ENCODE data around the gene AXIN1.

Gene AXIN1

DNA sequence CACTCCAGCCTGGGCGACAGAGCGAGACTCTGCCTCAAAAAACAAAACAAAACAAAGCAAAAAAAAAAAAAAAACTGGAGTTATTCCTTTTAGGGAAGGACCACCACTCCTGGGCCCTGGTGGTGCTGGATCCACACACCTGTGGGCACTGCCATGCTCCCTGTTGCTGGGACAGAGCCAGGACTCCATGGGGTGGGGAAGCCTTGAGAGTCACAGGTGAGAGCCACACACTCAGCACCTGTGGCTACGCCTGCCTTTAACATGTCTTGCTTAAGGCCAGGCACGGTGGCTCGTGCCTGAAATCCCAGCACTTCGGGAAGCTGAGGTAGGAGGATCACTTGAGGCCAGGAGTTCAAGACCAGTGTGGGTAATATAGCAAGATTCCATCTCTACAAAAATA, 51.3 kb downstream of the AXIN1 start:
- DNase-seq, result no peak

DNA sequence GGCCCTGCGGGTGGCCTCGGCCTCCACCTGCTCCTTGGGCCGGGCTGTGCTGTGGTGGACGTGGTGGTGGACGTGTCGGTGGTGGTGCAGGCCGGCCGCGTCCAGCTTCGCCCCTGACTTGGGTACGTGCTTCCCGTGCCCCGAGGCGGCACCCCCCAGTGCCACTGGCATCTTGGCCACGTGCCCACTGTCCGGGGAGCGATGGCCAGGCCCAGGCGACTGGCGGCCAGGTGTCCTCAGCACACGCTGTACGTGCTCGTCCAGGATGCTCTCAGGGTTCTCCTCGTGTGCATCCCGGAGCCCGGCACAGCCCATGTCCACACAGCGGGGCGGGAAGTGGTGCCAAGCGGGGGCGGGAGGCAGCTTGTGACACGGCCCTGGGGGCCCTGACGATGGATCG, 54.7 kb downstream of the AXIN1 start:
- no peak for DNase-seq

DNA sequence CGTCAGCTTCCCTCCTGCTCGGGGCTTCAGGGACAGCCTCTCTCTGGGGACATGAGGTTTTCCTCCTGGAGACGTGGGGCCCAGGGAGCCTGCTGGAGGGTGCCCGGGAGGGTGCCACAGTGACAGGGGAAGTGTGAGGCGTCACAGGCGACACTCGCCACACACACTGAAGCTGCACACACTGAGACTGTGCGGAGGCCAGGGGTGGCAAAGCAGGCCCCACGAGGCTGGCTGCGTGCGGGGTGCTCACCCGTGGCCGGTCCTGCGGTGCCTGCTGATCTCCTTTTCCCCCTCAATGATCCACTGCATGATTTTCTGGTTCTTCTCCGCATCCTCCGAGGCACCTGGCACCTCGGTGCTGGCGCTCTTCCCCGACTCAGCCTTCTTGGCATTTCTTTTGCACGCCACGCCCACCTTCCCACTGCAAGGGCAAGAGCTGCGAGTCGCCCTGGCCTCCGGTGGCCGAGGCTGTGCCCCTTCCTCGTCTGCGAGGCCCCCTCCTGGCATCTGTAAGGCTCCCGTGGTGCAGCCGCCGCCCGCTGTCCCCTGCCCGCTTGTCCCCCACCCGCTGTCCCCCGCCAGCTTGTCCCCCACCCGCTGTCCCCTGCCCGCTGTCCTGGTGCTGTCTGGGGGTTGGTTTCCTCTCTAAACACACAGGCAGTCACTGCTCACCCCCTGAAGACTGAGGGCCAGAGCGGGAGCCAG, 55.6 kb downstream of the AXIN1 start:
- DNase-seq, result no peak

GRCh38 chr16:296276-296675, 56.2 kb downstream of the AXIN1 start:
- DNase-seq, result no peak

GRCh38 chr16:293043-293775, 59.3 kb downstream of the AXIN1 start:
- no peak for DNase-seq

- no peak for DNase-seq
Measured at GRCh38 chr16:291539-291938, 61.0 kb downstream of the AXIN1 start.

DNA sequence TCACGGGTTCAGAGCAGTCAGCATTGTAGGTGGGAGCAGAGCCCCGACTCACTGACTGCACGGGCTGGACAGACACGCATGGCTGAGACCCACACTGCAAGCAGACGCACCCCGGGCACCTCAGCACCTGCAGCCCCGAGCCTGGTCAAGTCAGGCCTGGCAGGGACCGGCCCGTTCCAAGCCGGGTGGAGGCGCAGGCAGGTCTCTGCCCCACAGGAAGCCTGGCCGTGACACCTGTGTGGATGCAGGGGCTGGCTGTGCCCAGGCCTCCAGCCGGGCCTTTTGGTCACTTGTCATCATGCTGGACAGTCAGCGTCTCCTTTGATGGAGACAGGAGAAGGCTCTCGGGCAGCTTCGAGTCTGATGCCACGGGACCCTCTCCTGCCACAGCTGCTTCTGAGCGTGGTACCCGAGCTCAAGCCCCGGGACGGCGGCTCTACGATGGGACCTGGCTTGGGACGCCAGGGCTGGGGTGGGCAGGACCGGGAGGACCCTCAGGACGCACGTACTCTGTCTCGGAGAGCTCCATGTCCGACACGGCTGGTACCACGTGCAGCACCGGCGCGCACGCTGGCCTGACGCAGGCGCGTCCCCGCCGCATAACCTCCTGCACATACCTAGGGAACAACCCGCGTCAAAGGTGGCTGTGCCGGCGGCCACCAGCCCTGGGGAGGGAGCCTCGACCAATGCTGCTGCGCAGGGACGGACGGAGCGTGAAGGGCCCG, 61.7 kb downstream of the AXIN1 start:
- DNase-seq, result no peak

GRCh38 chr16:290015-290680, 62.4 kb downstream of the AXIN1 start:
- no peak for DNase-seq

- no peak for DNase-seq
Measured at GRCh38 chr16:289395-289997, 63.0 kb downstream of the AXIN1 start.

- no peak for DNase-seq
Measured at GRCh38 chr16:287981-288920, 64.3 kb downstream of the AXIN1 start.

GRCh38 chr16:287298-287811, 65.2 kb downstream of the AXIN1 start:
- peak; percentile 41 for DNase-seq

DNA sequence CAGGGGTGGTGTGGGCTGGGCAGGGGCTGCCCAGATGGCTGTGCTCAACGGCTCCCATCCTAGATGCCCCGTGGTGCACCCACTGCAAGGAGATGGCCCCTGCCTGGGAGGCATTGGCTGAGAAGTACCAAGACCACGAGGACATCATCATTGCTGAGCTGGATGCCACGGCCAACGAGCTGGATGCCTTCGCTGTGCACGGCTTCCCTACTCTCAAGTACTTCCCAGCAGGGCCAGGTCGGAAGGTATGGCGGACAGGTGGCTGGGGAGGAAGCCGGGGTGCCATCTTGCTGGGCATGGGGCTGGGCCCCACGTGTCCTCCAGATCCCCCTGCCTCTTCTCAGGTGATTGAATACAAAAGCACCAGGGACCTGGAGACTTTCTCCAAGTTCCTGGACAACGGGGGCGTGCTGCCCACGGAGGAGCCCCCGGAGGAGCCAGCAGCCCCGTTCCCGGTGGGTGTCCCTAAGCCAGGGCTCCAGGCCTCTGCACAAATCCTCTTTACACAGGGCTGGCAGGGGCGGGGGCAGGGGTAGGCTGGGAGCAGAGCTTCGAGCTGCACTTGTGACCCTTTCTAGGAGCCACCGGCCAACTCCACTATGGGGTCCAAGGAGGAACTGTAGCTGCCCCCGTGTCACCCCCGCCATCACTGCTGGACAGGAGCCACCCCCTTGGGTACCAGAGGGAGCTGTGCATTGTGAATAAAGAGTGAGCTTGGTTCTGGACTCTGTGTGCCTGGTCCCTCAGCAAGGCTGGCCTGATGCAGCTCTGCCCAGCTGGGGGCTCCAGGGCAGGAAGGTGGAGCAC, 65.8 kb downstream of the AXIN1 start:
- DNase-seq, result no peak

DNA sequence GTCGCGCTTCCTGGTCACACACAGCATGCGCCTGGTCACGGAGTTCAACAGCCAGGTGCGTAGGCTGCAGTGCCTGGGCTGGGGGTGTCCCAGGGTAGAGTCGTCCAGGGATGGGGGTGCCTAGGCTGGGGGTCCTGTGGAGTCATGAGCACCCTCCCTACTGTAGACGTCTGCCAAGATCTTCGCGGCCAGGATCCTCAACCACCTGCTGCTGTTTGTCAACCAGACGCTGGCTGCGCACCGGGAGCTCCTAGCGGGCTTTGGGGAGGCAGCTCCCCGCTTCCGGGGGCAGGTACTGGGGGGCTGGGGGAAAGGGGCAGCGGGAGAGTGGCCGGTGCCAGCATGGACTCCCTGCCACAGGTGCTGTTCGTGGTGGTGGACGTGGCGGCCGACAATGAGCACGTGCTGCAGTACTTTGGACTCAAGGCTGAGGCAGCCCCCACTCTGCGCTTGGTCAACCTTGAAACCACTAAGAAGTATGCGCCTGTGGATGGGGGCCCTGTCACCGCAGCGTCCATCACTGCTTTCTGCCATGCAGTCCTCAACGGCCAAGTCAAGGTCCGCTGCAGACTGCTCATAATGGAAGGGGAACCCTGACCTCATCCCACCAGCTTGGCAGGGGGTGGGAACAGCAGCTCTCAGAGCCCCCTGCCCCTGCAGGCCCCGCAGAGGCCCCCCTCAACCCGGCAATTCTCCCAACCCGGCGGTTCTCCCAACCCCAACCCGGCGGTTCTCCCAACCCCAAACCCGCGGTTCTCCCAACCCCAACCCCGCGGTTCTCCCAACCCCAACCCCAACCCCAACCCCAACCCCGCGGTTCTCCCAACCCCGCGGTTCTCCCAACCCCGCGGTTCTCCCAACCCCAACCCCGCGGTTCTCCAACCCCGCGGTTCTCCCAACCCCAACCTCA, 67.1 kb downstream of the AXIN1 start:
- no peak for DNase-seq

DNA sequence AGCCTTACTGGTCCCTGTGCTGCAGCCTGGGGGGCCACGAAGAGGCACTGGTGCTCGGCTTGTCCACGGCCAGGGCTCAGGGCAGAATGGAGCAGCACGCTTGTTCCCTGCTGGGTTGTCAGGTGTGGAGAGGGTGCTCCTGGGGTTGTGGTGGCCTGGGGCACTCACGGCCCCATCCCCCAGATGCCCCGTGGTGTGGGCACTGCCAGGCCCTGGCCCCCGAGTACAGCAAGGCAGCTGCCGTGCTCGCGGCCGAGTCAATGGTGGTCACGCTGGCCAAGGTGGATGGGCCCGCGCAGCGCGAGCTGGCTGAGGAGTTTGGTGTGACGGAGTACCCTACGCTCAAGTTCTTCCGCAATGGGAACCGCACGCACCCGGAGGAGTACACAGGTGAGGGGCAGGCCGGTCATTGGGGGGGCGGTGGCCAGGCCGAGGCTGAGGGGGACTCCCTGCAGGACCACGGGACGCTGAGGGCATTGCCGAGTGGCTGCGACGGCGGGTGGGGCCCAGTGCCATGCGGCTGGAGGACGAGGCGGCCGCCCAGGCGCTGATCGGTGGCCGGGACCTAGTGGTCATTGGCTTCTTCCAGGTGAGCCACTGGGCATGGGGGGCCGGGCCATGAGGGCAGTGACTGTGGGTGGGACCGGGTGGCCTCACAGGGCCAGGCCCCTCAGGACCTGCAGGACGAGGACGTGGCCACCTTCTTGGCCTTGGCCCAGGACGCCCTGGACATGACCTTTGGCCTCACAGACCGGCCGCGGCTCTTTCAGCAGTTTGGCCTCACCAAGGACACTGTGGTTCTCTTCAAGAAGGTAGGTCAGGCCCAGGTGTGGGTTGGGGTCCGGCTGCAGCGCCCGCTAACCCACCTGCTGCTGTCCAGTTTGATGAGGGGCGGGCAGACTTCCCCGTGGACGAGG, 68.1 kb downstream of the AXIN1 start:
- no peak for DNase-seq

GRCh38 chr16:283033-283805, 69.3 kb downstream of the AXIN1 start, which contains the start of gene PDIA2:
Gene PDIA2 (plus strand): TSS chr16:283164. CDS start chr16:283170, 6 bp downstream.
- no peak for DNase-seq

- no peak for DNase-seq
Measured at GRCh38 chr16:282491-282890, 70.0 kb downstream of the AXIN1 start.

DNA sequence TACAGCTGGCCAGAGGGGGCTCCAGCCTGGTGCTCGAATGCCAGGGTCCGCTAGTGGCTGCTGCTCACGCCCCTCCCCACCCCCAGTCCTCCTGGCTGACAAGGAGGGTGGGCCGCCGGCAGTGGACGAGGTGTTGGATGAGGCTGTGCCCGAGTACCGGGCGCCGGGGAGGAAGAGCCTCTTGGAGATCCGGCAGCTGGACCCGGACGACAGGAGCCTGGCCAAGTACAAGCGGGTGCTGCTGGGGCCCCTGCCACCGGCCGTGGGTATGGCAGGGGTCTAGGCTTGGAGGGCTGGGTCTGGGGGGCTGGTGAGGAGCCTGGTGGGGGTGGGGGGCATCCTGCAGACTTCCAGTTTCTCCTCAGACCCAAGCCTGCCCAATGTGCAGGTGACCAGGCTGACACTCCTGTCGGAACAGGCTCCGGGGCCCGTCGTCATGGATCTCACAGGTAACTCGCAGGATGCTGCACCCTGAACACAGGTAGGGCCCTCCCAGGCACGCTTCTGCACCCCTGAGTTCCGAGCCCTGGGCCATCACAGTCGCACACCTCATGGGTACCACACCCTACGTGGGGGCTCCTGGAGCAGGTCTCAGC, 70.8 kb downstream of the AXIN1 start:
- no peak for DNase-seq
